SK-N-SH (cell line): ENCODE data around the gene CEP55.

Experiments
- CTCF ChIP-seq: fragments of 200-600 bp; sonication (generic); IDR thresholded peaks from 2 replicates; pipeline ENCODE4 v1.6.1; 2017; ENCODE audit warnings: antibody characterized with exemption, mild to moderate bottlenecking, moderate library complexity
- IRF3 ChIP-seq: fragments of 150-350 bp; IDR thresholded peaks from 2 replicates; pipeline ENCODE4 v1.6.1; 2016; ENCODE audit warnings: mild to moderate bottlenecking, low read depth, low read length
- TAF1 ChIP-seq: IDR thresholded peaks from 2 replicates; pipeline ENCODE4 v1.6.1; 2012; ENCODE audit warnings: low read depth, mild to moderate bottlenecking, low read length, moderate library complexity, borderline replicate concordance

- no peak for TF ChIP-seq CTCF
- no peak for TF ChIP-seq IRF3
- no peak for TF ChIP-seq TAF1
These were observed 80.5 kb downstream of the CEP55 start for GRCh38 chr10:93576888-93577287.
